Measurements from ENCODE around the gene ACAD11.

Gene ACAD11

DNA sequence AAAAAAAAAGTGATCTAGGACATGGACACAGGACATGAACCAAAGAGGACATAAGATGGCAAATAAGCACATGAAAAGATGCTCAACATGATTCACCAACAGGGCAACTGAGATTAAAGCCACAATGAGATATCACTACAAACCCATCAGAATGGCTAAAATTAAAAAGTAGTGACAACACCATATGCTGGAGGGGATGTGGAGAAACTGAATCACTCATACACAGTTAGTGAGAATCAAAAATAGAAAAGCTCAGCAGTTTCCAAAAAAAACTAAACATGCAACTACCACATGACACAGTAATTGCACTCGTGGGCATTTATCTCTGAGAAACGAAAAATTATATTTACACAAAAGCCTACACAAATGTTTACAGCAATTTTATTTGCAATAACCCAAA, 90.5 kb downstream of the ACAD11 start:
- Histone ChIP-seq H3K79me1 (ENCODE audit: low read depth, low read length) (no peaks in the 10 kb centered on the region), H3K23ac (ENCODE audit: low read depth, low read length, poor library complexity) (no peak overlapping the region), H4K8ac (ENCODE audit: low read depth, low read length) (no peak overlapping the region), H3K14ac (ENCODE audit: low read length) (no peak overlapping the region), H2AFZ (ENCODE audit: low read length) (no peak overlapping the region), H3K4me1 (ENCODE audit: control insufficient read depth in 2 of 2, insufficient read depth in 1 of 2, low read depth in 1 of 2, low read length in 2 of 2) (no peaks in the 10 kb centered on the region), H2BK15ac (ENCODE audit: low read length) (no peak overlapping the region), H3K9me3 (replicated peaks in 1 of 2; ENCODE audit: control insufficient read depth in 2 of 2, insufficient read depth in 1 of 2, low read depth in 1 of 2, low read length in 2 of 2) (peaks cover 3 to 4% of the 10 kb centered on the region in 2 donors), H3K4ac (ENCODE audit: low read length) (no peak overlapping the region), H2BK12ac (ENCODE audit: low read length) (no peak overlapping the region), H3K4me3 (ENCODE audit: low read length in 2 of 2) (no peak overlapping the region), H3K27me3 (ENCODE audit: control insufficient read depth in 3 of 3, insufficient read depth in 3 of 3, low read depth in 1 of 3, low read length in 3 of 3) (no peaks in the 10 kb centered on the region), H3K4me2 (ENCODE audit: insufficient read depth, low read length, poor library complexity, severe bottlenecking) (no peak overlapping the region), H2BK120ac (ENCODE audit: low read depth, low read length) (no peak overlapping the region), H2AK5ac (ENCODE audit: low read depth, low read length) (no peak overlapping the region), H3K9ac (ENCODE audit: low read depth, low read length, poor library complexity) (no peak overlapping the region), H3K36me3 (replicated peaks in 1 of 2; ENCODE audit: control insufficient read depth in 2 of 2, insufficient read depth in 2 of 2, low read length in 2 of 2) (peaks cover 0 to 26% of the 10 kb centered on the region in 2 donors), H4K91ac (ENCODE audit: low read depth, low read length, poor library complexity) (no peak overlapping the region), H3K18ac (ENCODE audit: low read length) (no peak overlapping the region), H3K27ac (replicated peaks; ENCODE audit: low read length) (no peak overlapping the region), H2BK5ac (ENCODE audit: low read length) (no peak overlapping the region)
- DNase-seq (ENCODE audit: low spot score), result no peak
- WGBS, 2 donors (ENCODE audit: extremely low coverage in 2 of 2, insufficient read length in 2 of 2, insufficient replicate concordance in 1 of 2), result no CpG with 5 or more reads among the region's 2 CpGs

DNA sequence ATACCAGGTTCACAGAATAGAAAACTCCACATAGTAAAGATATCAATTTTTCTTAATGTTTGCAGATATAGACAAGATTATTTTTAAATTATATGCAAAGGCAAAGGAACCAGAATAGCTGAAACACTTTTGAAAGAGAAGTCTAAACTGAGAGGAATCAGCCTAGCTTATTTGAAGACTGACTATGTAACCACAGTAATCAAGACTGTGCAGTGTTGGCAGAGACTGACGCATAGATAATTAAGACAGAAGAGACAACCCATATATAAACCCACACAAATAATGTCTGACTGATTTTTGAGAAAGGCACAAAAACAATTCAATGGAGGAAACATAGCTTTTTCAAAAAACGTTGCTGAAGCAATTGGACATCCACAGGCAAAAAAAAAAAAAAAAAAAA, 91.2 kb downstream of the ACAD11 start:
- H2AFZ ChIP-seq (ENCODE audit: low read length), result no peak overlapping the region
- WGBS, 2 donors (ENCODE audit: extremely low coverage in 2 of 2, insufficient read length in 2 of 2, insufficient replicate concordance in 1 of 2), result no CpG with 5 or more reads among the region's 2 CpGs
- peaks cover 0 to 24% of the 10 kb centered on the region in 2 donors for H3K36me3 ChIP-seq (replicated peaks in 1 of 2; ENCODE audit: control insufficient read depth in 2 of 2, insufficient read depth in 2 of 2, low read length in 2 of 2)

DNA sequence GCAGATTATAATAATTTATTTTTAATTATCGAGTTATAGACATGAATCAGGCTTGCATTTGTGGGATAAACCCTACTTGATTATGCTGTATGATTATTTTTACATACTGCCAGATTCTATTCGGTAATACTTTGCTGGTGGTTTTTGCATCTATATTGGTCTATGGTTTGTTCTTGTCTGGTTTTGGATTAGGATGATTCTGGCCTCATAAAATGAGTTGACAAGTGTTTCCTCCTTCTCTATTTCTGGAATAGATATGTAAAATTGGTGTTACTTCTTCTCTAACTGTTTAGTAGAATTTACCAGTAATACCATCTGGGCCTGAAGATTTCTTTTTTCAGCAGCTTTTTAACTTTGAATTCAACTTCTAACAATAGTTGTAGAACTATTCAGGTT, 95.5 kb downstream of the ACAD11 start:
- Histone ChIP-seq H2BK12ac (ENCODE audit: low read length) (no peak overlapping the region), H3K9ac (ENCODE audit: low read depth, low read length, poor library complexity) (no peak overlapping the region), H2AK5ac (ENCODE audit: low read depth, low read length) (no peak overlapping the region), H2BK120ac (ENCODE audit: low read depth, low read length) (no peak overlapping the region), H3K4me2 (ENCODE audit: insufficient read depth, low read length, poor library complexity, severe bottlenecking) (no peak overlapping the region), H3K9me3 (replicated peaks in 1 of 2; ENCODE audit: control insufficient read depth in 2 of 2, insufficient read depth in 1 of 2, low read depth in 1 of 2, low read length in 2 of 2) (no peaks in the 10 kb centered on the region), H4K91ac (ENCODE audit: low read depth, low read length, poor library complexity) (no peak overlapping the region), H3K36me3 (replicated peaks in 1 of 2; ENCODE audit: control insufficient read depth in 2 of 2, insufficient read depth in 2 of 2, low read length in 2 of 2) (peaks cover 0 to 5% of the 10 kb centered on the region in 2 donors), H3K79me1 (ENCODE audit: low read depth, low read length) (no peaks in the 10 kb centered on the region), H3K4ac (ENCODE audit: low read length) (no peak overlapping the region), H4K8ac (ENCODE audit: low read depth, low read length) (no peak overlapping the region), H3K4me3 (ENCODE audit: low read length in 2 of 2) (no peak overlapping the region), H3K27me3 (ENCODE audit: control insufficient read depth in 3 of 3, insufficient read depth in 3 of 3, low read depth in 1 of 3, low read length in 3 of 3) (no peaks in the 10 kb centered on the region), H3K4me1 (ENCODE audit: control insufficient read depth in 2 of 2, insufficient read depth in 1 of 2, low read depth in 1 of 2, low read length in 2 of 2) (no peaks in the 10 kb centered on the region), H3K18ac (ENCODE audit: low read length) (no peak overlapping the region), H3K23ac (ENCODE audit: low read depth, low read length, poor library complexity) (no peak overlapping the region), H3K14ac (ENCODE audit: low read length) (no peak overlapping the region), H3K27ac (replicated peaks; ENCODE audit: low read length) (no peak overlapping the region), H2BK15ac (ENCODE audit: low read length) (no peak overlapping the region), H2BK5ac (ENCODE audit: low read length) (no peak overlapping the region), H2AFZ (ENCODE audit: low read length) (no peak overlapping the region)
- no peak for DNase-seq (ENCODE audit: low spot score)
- WGBS, 2 donors (ENCODE audit: extremely low coverage in 2 of 2, insufficient read length in 2 of 2, insufficient replicate concordance in 1 of 2), result 100% methylated on average over 1 of the region's 2 CpGs; no CpG with 5 or more reads in 1 of the 2 donors

More for the DNA sequence above, 91.2 kb downstream of the ACAD11 start:
- DNase-seq (ENCODE audit: low spot score), result no peak
- H3K79me1 ChIP-seq (ENCODE audit: low read depth, low read length), result no peaks in the 10 kb centered on the region
- H3K9me3 ChIP-seq (replicated peaks in 1 of 2; ENCODE audit: control insufficient read depth in 2 of 2, insufficient read depth in 1 of 2, low read depth in 1 of 2, low read length in 2 of 2), result peaks cover 3 to 4% of the 10 kb centered on the region in 2 donors
- H3K23ac ChIP-seq (ENCODE audit: low read depth, low read length, poor library complexity), result no peak overlapping the region
- no peak overlapping the region for H3K4me2 ChIP-seq (ENCODE audit: insufficient read depth, low read length, poor library complexity, severe bottlenecking)
- H3K9ac ChIP-seq (ENCODE audit: low read depth, low read length, poor library complexity), result no peak overlapping the region
- H2AK5ac ChIP-seq (ENCODE audit: low read depth, low read length), result no peak overlapping the region
- H3K4me3 ChIP-seq (ENCODE audit: low read length in 2 of 2), result no peak overlapping the region
- no peak overlapping the region for H4K8ac ChIP-seq (ENCODE audit: low read depth, low read length)
- no peak overlapping the region for H2BK5ac ChIP-seq (ENCODE audit: low read length)
- no peak overlapping the region for H3K14ac ChIP-seq (ENCODE audit: low read length)
- H2BK15ac ChIP-seq (ENCODE audit: low read length), result no peak overlapping the region
- no peak overlapping the region for H3K4ac ChIP-seq (ENCODE audit: low read length)
- H3K27me3 ChIP-seq (ENCODE audit: control insufficient read depth in 3 of 3, insufficient read depth in 3 of 3, low read depth in 1 of 3, low read length in 3 of 3), result no peaks in the 10 kb centered on the region
- H3K4me1 ChIP-seq (ENCODE audit: control insufficient read depth in 2 of 2, insufficient read depth in 1 of 2, low read depth in 1 of 2, low read length in 2 of 2), result no peaks in the 10 kb centered on the region
- H2BK12ac ChIP-seq (ENCODE audit: low read length), result no peak overlapping the region
- H2BK120ac ChIP-seq (ENCODE audit: low read depth, low read length), result no peak overlapping the region
- no peak overlapping the region for H3K18ac ChIP-seq (ENCODE audit: low read length)
- H3K27ac ChIP-seq (replicated peaks; ENCODE audit: low read length), result no peak overlapping the region
- H4K91ac ChIP-seq (ENCODE audit: low read depth, low read length, poor library complexity), result no peak overlapping the region

DNA sequence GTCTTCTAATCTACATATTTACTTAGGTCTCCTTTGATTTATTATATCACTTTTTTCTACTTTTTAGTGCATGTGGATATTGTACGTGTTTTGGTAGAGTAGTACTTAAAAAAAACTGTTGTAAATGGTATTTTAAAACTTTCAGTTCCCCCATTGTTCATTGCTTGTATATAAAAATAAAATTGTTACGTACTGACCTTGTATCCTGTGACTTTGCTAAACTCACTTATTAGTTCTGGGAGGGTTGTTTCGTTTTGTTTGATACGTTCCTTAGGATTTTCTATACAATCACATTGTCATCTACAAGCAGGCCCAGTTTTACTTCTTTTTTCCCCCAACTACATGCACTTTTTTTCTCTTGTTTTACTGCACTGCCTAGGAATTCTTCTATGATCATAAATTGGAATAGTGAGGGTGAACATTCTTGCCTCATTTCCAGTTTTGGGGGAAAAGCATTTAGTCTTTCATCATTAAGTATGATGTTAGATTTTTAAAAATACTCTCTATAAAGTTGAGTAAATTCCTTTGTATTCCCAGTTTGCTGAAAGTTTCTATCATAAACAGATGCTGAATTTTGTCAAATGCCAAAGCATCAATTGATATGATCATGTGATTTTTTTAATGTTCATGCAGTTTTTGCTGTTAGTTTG, 96.1 kb downstream of the ACAD11 start:
- Histone ChIP-seq H3K27ac (replicated peaks; ENCODE audit: low read length) (no peak overlapping the region), H2AFZ (ENCODE audit: low read length) (no peak overlapping the region), H3K23ac (ENCODE audit: low read depth, low read length, poor library complexity) (no peak overlapping the region), H3K4ac (ENCODE audit: low read length) (no peak overlapping the region), H3K14ac (ENCODE audit: low read length) (no peak overlapping the region), H3K9ac (ENCODE audit: low read depth, low read length, poor library complexity) (no peak overlapping the region), H2BK120ac (ENCODE audit: low read depth, low read length) (no peak overlapping the region), H3K9me3 (replicated peaks in 1 of 2; ENCODE audit: control insufficient read depth in 2 of 2, insufficient read depth in 1 of 2, low read depth in 1 of 2, low read length in 2 of 2) (no peaks in the 10 kb centered on the region), H2BK15ac (ENCODE audit: low read length) (no peak overlapping the region), H2BK5ac (ENCODE audit: low read length) (no peak overlapping the region), H3K36me3 (replicated peaks in 1 of 2; ENCODE audit: control insufficient read depth in 2 of 2, insufficient read depth in 2 of 2, low read length in 2 of 2) (peaks cover 0 to 9% of the 10 kb centered on the region in 2 donors), H2BK12ac (ENCODE audit: low read length) (no peak overlapping the region), H2AK5ac (ENCODE audit: low read depth, low read length) (no peak overlapping the region), H3K4me2 (ENCODE audit: insufficient read depth, low read length, poor library complexity, severe bottlenecking) (no peak overlapping the region), H3K18ac (ENCODE audit: low read length) (no peak overlapping the region), H4K8ac (ENCODE audit: low read depth, low read length) (no peak overlapping the region), H4K91ac (ENCODE audit: low read depth, low read length, poor library complexity) (no peak overlapping the region), H3K79me1 (ENCODE audit: low read depth, low read length) (no peaks in the 10 kb centered on the region), H3K4me1 (ENCODE audit: control insufficient read depth in 2 of 2, insufficient read depth in 1 of 2, low read depth in 1 of 2, low read length in 2 of 2) (no peaks in the 10 kb centered on the region), H3K4me3 (ENCODE audit: low read length in 2 of 2) (no peak overlapping the region), H3K27me3 (ENCODE audit: control insufficient read depth in 3 of 3, insufficient read depth in 3 of 3, low read depth in 1 of 3, low read length in 3 of 3) (no peaks in the 10 kb centered on the region)
- no CpG with 5 or more reads among the region's 4 CpGs for WGBS, 2 donors (ENCODE audit: extremely low coverage in 2 of 2, insufficient read length in 2 of 2, insufficient replicate concordance in 1 of 2)
- DNase-seq (ENCODE audit: low spot score), result no peak
